ENCODE measurements around the gene COL13A1.

DNA sequence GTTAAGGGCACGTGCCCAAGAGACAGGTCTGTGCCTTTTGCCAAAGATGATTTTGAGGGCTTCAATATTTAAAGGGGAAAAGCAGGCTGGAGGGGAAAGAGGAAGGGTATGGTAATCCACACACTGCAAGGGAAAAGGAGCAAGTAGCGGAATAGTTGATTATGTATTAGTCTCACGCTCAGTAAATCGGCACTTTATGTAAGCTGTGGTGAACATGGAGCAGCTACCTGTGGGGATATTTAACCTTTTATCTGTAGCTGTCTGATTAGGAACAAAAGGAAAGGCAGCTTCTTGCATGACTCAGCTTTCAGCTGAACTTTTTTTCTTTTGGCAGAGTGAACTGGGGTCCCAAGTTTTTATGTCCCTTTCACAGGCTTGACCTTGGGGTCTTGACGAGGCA is 123.4 kb downstream of the COL13A1 start:
- TF ChIP-seq, protein P1, sequence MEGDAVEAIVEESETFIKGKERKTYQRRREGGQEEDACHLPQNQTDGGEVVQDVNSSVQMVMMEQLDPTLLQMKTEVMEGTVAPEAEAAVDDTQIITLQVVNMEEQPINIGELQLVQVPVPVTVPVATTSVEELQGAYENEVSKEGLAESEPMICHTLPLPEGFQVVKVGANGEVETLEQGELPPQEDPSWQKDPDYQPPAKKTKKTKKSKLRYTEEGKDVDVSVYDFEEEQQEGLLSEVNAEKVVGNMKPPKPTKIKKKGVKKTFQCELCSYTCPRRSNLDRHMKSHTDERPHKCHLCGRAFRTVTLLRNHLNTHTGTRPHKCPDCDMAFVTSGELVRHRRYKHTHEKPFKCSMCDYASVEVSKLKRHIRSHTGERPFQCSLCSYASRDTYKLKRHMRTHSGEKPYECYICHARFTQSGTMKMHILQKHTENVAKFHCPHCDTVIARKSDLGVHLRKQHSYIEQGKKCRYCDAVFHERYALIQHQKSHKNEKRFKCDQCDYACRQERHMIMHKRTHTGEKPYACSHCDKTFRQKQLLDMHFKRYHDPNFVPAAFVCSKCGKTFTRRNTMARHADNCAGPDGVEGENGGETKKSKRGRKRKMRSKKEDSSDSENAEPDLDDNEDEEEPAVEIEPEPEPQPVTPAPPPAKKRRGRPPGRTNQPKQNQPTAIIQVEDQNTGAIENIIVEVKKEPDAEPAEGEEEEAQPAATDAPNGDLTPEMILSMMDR (IDR thresholded peaks at IDR 0.05), result no peak
- no peak for TF ChIP-seq POLR2A (IDR thresholded peaks at IDR 0.05)

Data from upper lobe of left lung (tissue), 4 donors.